Activated naive CD8-positive, alpha-beta T cell treated with anti-CD3 and anti-CD28 coated beads for 36 hours (primary cell): ENCODE data around the gene PPP3CA. TPM values are rescaled to one million over a fixed set of nuclear protein-coding genes. Genes with fewer than 3 reads are reported as not detected.
"Not testable (repeated sequence)": the region's sequence is repeated elsewhere in the genome, so short reads cannot be mapped to it uniquely, and the experiment has no call there.

Source experiments
- DNase-seq: peaks from one replicate; pipeline ENCODE4 v3.0.0; 2021
- H3K27ac Mint-ChIP-seq: one replicate; pipeline ENCODE4 v1.8.0; 2022; ENCODE audit warnings: mild to moderate bottlenecking, moderate library complexity, mixed read lengths
- H3K27me3 Mint-ChIP-seq: one replicate; pipeline ENCODE4 v1.8.0; 2022; ENCODE audit warnings: mild to moderate bottlenecking, mixed read lengths
- H3K36me3 Mint-ChIP-seq: one replicate; pipeline ENCODE4 v1.8.0; 2021; ENCODE audit warnings: mild to moderate bottlenecking, mixed read lengths
- H3K4me1 Mint-ChIP-seq: one replicate; pipeline ENCODE4 v1.8.0; 2021; ENCODE audit warnings: mixed read lengths
- H3K4me3 Mint-ChIP-seq: one replicate; pipeline ENCODE4 v1.8.0; 2022; ENCODE audit warnings: mild to moderate bottlenecking, moderate library complexity, mixed read lengths
- H3K9me3 Mint-ChIP-seq: one replicate; pipeline ENCODE4 v1.8.0; 2022; ENCODE audit warnings: mixed read lengths
- total RNA-seq, 2 experiments: library from RNA; stranded (reverse); gene quantifications; one replicate each; pipeline ENCODE4 v1.2.3, GENCODE V29; 2021

PPP3CA gene
- total RNA-seq, 2 experiments from 2014 or later = 14.5 to 16.4 TPM

- H3K9me3 Mint-ChIP-seq = peaks cover 3% of the 10 kb centered on the region
- H3K36me3 Mint-ChIP-seq = peaks cover 16% of the 10 kb centered on the region
- DNase-seq = no peak
- H3K4me3 Mint-ChIP-seq = peak overlapping the region; percentile 47
- peaks cover 50% of the 10 kb centered on the region for H3K4me1 Mint-ChIP-seq
- no peaks in the 10 kb centered on the region for H3K27me3 Mint-ChIP-seq
- H3K27ac Mint-ChIP-seq = peak overlapping the region; percentile 91
These were observed 190.6 kb downstream of the PPP3CA start for GRCh38 chr4:101156619-101157310.

GRCh38 chr4:101155945-101156344 is 191.4 kb downstream of the PPP3CA start:
- H3K36me3 Mint-ChIP-seq = peaks cover 16% of the 10 kb centered on the region
- H3K27ac Mint-ChIP-seq = peak overlapping the region; percentile 91
- H3K4me3 Mint-ChIP-seq = peak overlapping the region; percentile 43
- H3K9me3 Mint-ChIP-seq = peaks cover 3% of the 10 kb centered on the region
- peaks cover 45% of the 10 kb centered on the region for H3K4me1 Mint-ChIP-seq
- no peaks in the 10 kb centered on the region for H3K27me3 Mint-ChIP-seq
- DNase-seq = peak; percentile 25

- no peaks in the 10 kb centered on the region for H3K27me3 Mint-ChIP-seq
- no peak overlapping the region for H3K4me3 Mint-ChIP-seq
- no peak for DNase-seq
- H3K36me3 Mint-ChIP-seq = peaks cover 16% of the 10 kb centered on the region
- H3K4me1 Mint-ChIP-seq = peaks cover 45% of the 10 kb centered on the region
- H3K27ac Mint-ChIP-seq = no peak overlapping the region
- peaks cover 3% of the 10 kb centered on the region for H3K9me3 Mint-ChIP-seq
These were observed 192.0 kb downstream of the PPP3CA start for GRCh38 chr4:101155368-101155767.

GRCh38 chr4:101153653-101154052 is 193.7 kb downstream of the PPP3CA start:
- H3K9me3 Mint-ChIP-seq = peaks cover 3% of the 10 kb centered on the region
- H3K36me3 Mint-ChIP-seq = peaks cover 16% of the 10 kb centered on the region
- DNase-seq = no peak
- no peaks in the 10 kb centered on the region for H3K27me3 Mint-ChIP-seq
- H3K27ac Mint-ChIP-seq = no peak overlapping the region
- peaks cover 46% of the 10 kb centered on the region for H3K4me1 Mint-ChIP-seq
- H3K4me3 Mint-ChIP-seq = no peak overlapping the region

GRCh38 chr4:101152521-101152920 is 194.8 kb downstream of the PPP3CA start:
- no peak overlapping the region for H3K4me3 Mint-ChIP-seq
- H3K27ac Mint-ChIP-seq = no peak overlapping the region
- H3K27me3 Mint-ChIP-seq = no peaks in the 10 kb centered on the region
- H3K4me1 Mint-ChIP-seq = peaks cover 40% of the 10 kb centered on the region
- peaks cover 3% of the 10 kb centered on the region for H3K9me3 Mint-ChIP-seq
- H3K36me3 Mint-ChIP-seq = peaks cover 16% of the 10 kb centered on the region
- no peak for DNase-seq

GRCh38 chr4:101148551-101148950 is 198.8 kb downstream of the PPP3CA start:
- Mint-ChIP-seq H3K4me3 (no peak overlapping the region), H3K27ac (no peak overlapping the region), H3K9me3 (no peaks in the 10 kb centered on the region), H3K36me3 (no peaks in the 10 kb centered on the region), H3K4me1 (peaks cover 22% of the 10 kb centered on the region), H3K27me3 (no peaks in the 10 kb centered on the region)
- no peak for DNase-seq

- Mint-ChIP-seq H3K4me3 (no peak overlapping the region), H3K4me1 (peaks cover 27% of the 10 kb centered on the region), H3K36me3 (peaks cover 5% of the 10 kb centered on the region), H3K27me3 (no peaks in the 10 kb centered on the region), H3K27ac (no peak overlapping the region), H3K9me3 (no peaks in the 10 kb centered on the region)
- DNase-seq = no peak
These were observed 200.0 kb downstream of the PPP3CA start for GRCh38 chr4:101147283-101147682.

GRCh38 chr4:101145021-101145420 is 202.3 kb downstream of the PPP3CA start:
- Mint-ChIP-seq H3K27ac (no peak overlapping the region), H3K36me3 (peaks cover 10% of the 10 kb centered on the region), H3K27me3 (no peaks in the 10 kb centered on the region), H3K4me3 (no peak overlapping the region), H3K9me3 (no peaks in the 10 kb centered on the region), H3K4me1 (peaks cover 27% of the 10 kb centered on the region)
- DNase-seq = no peak

GRCh38 chr4:101142259-101142658 is 205.1 kb downstream of the PPP3CA start:
- Mint-ChIP-seq H3K4me1 (peaks cover 21% of the 10 kb centered on the region), H3K4me3 (no peak overlapping the region), H3K27ac (no peak overlapping the region), H3K36me3 (peaks cover 10% of the 10 kb centered on the region), H3K9me3 (no peaks in the 10 kb centered on the region), H3K27me3 (no peaks in the 10 kb centered on the region)
- DNase-seq = no peak

- H3K27ac Mint-ChIP-seq = no peak overlapping the region
- peaks cover 10% of the 10 kb centered on the region for H3K36me3 Mint-ChIP-seq
- no peaks in the 10 kb centered on the region for H3K9me3 Mint-ChIP-seq
- peaks cover 20% of the 10 kb centered on the region for H3K4me1 Mint-ChIP-seq
- H3K27me3 Mint-ChIP-seq = no peaks in the 10 kb centered on the region
- H3K4me3 Mint-ChIP-seq = no peak overlapping the region
- DNase-seq = no peak
These were observed 205.5 kb downstream of the PPP3CA start for GRCh38 chr4:101141855-101142254.

GRCh38 chr4:101141230-101141629 is 206.1 kb downstream of the PPP3CA start:
- H3K9me3 Mint-ChIP-seq = no peaks in the 10 kb centered on the region
- H3K27ac Mint-ChIP-seq = no peak overlapping the region
- H3K4me1 Mint-ChIP-seq = peaks cover 23% of the 10 kb centered on the region
- H3K27me3 Mint-ChIP-seq = no peaks in the 10 kb centered on the region
- H3K4me3 Mint-ChIP-seq = no peak overlapping the region
- no peak for DNase-seq
- H3K36me3 Mint-ChIP-seq = peaks cover 10% of the 10 kb centered on the region

GRCh38 chr4:101140228-101140627 is 207.1 kb downstream of the PPP3CA start:
- DNase-seq = no peak
- Mint-ChIP-seq H3K9me3 (no peaks in the 10 kb centered on the region), H3K4me3 (no peak overlapping the region), H3K4me1 (peaks cover 32% of the 10 kb centered on the region), H3K27me3 (no peaks in the 10 kb centered on the region), H3K27ac (no peak overlapping the region), H3K36me3 (peaks cover 10% of the 10 kb centered on the region)

GRCh38 chr4:101136373-101137370 is 210.7 kb downstream of the PPP3CA start:
- Mint-ChIP-seq H3K9me3 (peaks cover 20% of the 10 kb centered on the region), H3K4me1 (peaks cover 23% of the 10 kb centered on the region), H3K4me3 (no peak overlapping the region), H3K27ac (no peak overlapping the region), H3K36me3 (peaks cover 32% of the 10 kb centered on the region), H3K27me3 (no peaks in the 10 kb centered on the region)
- no peak for DNase-seq

GRCh38 chr4:101135371-101136010 is 211.8 kb downstream of the PPP3CA start:
- no peak for DNase-seq
- H3K4me1 Mint-ChIP-seq = peaks cover 23% of the 10 kb centered on the region
- H3K27me3 Mint-ChIP-seq = no peaks in the 10 kb centered on the region
- H3K27ac Mint-ChIP-seq = peak overlapping the region; percentile 69
- H3K4me3 Mint-ChIP-seq = peak overlapping the region; percentile 62
- peaks cover 32% of the 10 kb centered on the region for H3K36me3 Mint-ChIP-seq
- peaks cover 25% of the 10 kb centered on the region for H3K9me3 Mint-ChIP-seq

GRCh38 chr4:101131058-101131457 is 216.3 kb downstream of the PPP3CA start:
- not testable (repeated sequence) for H3K4me3 Mint-ChIP-seq, DNase-seq, H3K27me3 Mint-ChIP-seq, H3K27ac Mint-ChIP-seq
- peaks cover 30% of the 10 kb centered on the region for H3K9me3 Mint-ChIP-seq
- H3K4me1 Mint-ChIP-seq = peaks cover 23% of the 10 kb centered on the region
- H3K36me3 Mint-ChIP-seq = peaks cover 37% of the 10 kb centered on the region
